SK-N-SH treated with all-trans-retinoic acid at 6 μM for 48 hours (cell line): Measurements from ENCODE around the gene CFAP20.

Source experiments
- ARNTL ChIP-seq: fragments of 450-650 bp; formaldehyde crosslinking; IDR thresholded peaks from 2 replicates; pipeline ENCODE4 v1.5.0; 2020; ENCODE audit warnings: low read depth, mild to moderate bottlenecking, moderate library complexity, borderline replicate concordance
- ESRRG ChIP-seq: fragments of 250-450 bp; sonication (Bioruptor Pico); IDR thresholded peaks from 2 replicates; pipeline ENCODE4 v1.6.1; 2021; ENCODE audit warnings: mild to moderate bottlenecking
- ZC3H10 ChIP-seq: fragments of 250-450 bp; sonication (Bioruptor Pico); IDR thresholded peaks from 2 replicates; pipeline ENCODE4 v1.5.1; 2021; ENCODE audit warnings: mild to moderate bottlenecking, moderate library complexity
- ZNF565 ChIP-seq: fragments of 450-650 bp; formaldehyde crosslinking; conservative IDR thresholded peaks from 2 replicates; pipeline ENCODE4 v1.5.0; 2020; ENCODE audit warnings: low read depth, mild to moderate bottlenecking, moderate library complexity
- TF ChIP-seq, protein P1 (sequence below): fragments of 250-450 bp; sonication (Bioruptor Pico); IDR thresholded peaks from 2 replicates; pipeline ENCODE4 v1.5.1; 2021; ENCODE audit warnings: mild to moderate bottlenecking, moderate library complexity
- TF ChIP-seq, protein P2 (sequence below): fragments of 250-450 bp; sonication (Bioruptor Pico); IDR thresholded peaks from 2 replicates; pipeline ENCODE4 v1.8.0; 2020; ENCODE audit warnings: mild to moderate bottlenecking, moderate library complexity, borderline replicate concordance

DNA sequence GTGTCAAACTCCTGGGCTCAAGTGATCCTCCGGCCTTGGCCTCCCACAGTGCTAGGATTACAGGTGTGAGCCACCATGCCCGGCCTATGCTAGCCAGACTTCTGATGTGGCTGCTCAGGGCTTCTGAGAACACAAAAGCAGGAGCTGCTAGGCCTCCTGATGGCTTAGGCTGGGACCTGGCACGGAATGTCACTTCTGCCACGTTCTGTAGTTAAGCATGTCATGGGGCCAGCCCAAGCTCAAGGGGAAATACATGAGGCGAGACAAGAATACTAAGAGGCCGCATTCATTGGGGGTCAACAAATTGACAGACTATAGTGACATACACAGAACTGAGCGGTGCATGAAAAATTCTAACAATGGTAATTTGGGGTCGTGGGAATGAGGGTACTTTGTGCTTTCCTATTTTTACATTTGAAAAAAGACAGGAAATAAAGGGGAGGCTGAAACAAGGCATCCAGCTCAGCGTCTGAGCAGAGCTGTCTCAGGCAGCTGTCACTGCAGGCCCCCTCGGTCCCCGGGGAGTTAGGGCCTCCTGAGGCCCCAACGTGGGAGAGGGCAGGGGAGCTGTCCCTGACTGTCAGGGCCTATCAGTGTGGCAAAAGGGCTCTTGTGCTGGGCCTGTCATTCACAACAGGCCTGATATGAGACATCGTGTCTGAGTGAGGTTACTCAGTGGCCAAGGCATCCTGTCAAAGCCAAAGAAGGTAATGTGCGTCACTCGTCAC, 26.4 kb downstream of the CFAP20 start:
- TF ChIP-seq ESRRG (CRISPR knock-in tag): no peak
- TF ChIP-seq ZNF565 (CRISPR knock-in tag): no peak
- TF ChIP-seq ZC3H10 (CRISPR knock-in tag): no peak
- TF ChIP-seq ARNTL (CRISPR knock-in tag): no peak
- TF ChIP-seq, protein P1, sequence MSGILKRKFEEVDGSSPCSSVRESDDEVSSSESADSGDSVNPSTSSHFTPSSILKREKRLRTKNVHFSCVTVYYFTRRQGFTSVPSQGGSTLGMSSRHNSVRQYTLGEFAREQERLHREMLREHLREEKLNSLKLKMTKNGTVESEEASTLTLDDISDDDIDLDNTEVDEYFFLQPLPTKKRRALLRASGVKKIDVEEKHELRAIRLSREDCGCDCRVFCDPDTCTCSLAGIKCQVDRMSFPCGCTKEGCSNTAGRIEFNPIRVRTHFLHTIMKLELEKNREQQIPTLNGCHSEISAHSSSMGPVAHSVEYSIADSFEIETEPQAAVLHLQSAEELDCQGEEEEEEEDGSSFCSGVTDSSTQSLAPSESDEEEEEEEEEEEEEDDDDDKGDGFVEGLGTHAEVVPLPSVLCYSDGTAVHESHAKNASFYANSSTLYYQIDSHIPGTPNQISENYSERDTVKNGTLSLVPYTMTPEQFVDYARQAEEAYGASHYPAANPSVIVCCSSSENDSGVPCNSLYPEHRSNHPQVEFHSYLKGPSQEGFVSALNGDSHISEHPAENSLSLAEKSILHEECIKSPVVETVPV (CRISPR knock-in tag): no peak
- TF ChIP-seq, protein P2, sequence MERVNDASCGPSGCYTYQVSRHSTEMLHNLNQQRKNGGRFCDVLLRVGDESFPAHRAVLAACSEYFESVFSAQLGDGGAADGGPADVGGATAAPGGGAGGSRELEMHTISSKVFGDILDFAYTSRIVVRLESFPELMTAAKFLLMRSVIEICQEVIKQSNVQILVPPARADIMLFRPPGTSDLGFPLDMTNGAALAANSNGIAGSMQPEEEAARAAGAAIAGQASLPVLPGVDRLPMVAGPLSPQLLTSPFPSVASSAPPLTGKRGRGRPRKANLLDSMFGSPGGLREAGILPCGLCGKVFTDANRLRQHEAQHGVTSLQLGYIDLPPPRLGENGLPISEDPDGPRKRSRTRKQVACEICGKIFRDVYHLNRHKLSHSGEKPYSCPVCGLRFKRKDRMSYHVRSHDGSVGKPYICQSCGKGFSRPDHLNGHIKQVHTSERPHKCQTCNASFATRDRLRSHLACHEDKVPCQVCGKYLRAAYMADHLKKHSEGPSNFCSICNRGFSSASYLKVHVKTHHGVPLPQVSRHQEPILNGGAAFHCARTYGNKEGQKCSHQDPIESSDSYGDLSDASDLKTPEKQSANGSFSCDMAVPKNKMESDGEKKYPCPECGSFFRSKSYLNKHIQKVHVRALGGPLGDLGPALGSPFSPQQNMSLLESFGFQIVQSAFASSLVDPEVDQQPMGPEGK (CRISPR knock-in tag): no peak
